Natural killer cell (primary cell): ENCODE data around the gene ZNF536. TPM values are rescaled to one million over a fixed set of nuclear protein-coding genes. Genes with fewer than 3 reads are reported as not detected.

Source experiments
- ATAC-seq, 3 donors: fragments of 150-1000 bp in 2 of 3; fragments of 200-7000 bp in 1 of 3; cut with Tn5 transposase; 1 replicate in 1 of 3; 2 replicates in 2 of 3; pipeline ENCODE4 v1.10.0; 2021; ENCODE audit warnings: mild to moderate bottlenecking in 2 of 3, moderate library complexity in 2 of 3
- DNase-seq, 2 donors: peaks; one replicate each; pipeline versions ENCODE4 v3.0.0 to v3.0.0-alpha.2; 2013 to 2021; ENCODE audit warnings: mixed read lengths in 1 of 2
- H3K27ac ChIP-seq: one replicate; pipeline ENCODE4 v1.5.1; 2013; ENCODE audit warnings: mild to moderate bottlenecking, low read length
- H3K27me3 ChIP-seq: one replicate; pipeline ENCODE4 v1.6.1; 2013; ENCODE audit warnings: low read length; ENCODE audit not compliant: control insufficient read depth, insufficient read depth
- H3K36me3 ChIP-seq: one replicate; pipeline ENCODE4 v1.6.1; 2013; ENCODE audit warnings: low read length; ENCODE audit not compliant: control insufficient read depth, insufficient read depth
- H3K4me1 ChIP-seq: one replicate; pipeline ENCODE4 v1.6.1; 2013; ENCODE audit warnings: low read length; ENCODE audit not compliant: control insufficient read depth, insufficient read depth
- H3K4me3 ChIP-seq: one replicate; pipeline ENCODE4 v1.5.1; 2013; ENCODE audit warnings: low read length
- H3K9me3 ChIP-seq: one replicate; pipeline ENCODE4 v1.6.1; 2013; ENCODE audit warnings: low read length; ENCODE audit not compliant: control insufficient read depth, insufficient read depth
- H3K27ac Mint-ChIP-seq, 2 donors: one replicate each; pipeline ENCODE4 v1.8.0; 2022; ENCODE audit warnings: mild to moderate bottlenecking in 2 of 2, mixed read lengths in 2 of 2, moderate library complexity in 1 of 2
- H3K27me3 Mint-ChIP-seq, 2 donors: one replicate each; pipeline ENCODE4 v1.8.0; 2022; ENCODE audit warnings: low read depth in 2 of 2, mixed read lengths in 2 of 2
- H3K36me3 Mint-ChIP-seq: one replicate; pipeline ENCODE4 v1.8.0; 2022; ENCODE audit warnings: mixed read lengths
- H3K4me1 Mint-ChIP-seq, 2 donors: one replicate each; pipeline ENCODE4 v1.8.0; 2022; ENCODE audit warnings: mixed read lengths in 2 of 2
- H3K4me3 Mint-ChIP-seq: one replicate; pipeline ENCODE4 v1.8.0; 2022; ENCODE audit warnings: mild to moderate bottlenecking, moderate library complexity, mixed read lengths
- H3K9me3 Mint-ChIP-seq, 2 donors: one replicate each; pipeline ENCODE4 v1.8.0; 2022; ENCODE audit warnings: mixed read lengths in 2 of 2
- WGBS: methylation state at CpG from one replicate; pipeline ENCODE4 v1.1.7; 2013; ENCODE audit warnings: missing lambda C conversion rate; ENCODE audit not compliant: insufficient coverage; 5-methylcytosine and 5-hydroxymethylcytosine counted together
- intact Hi-C: fragments of 100-400 bp; cut with micrococcal nuclease; formaldehyde crosslinking; loops from one replicate; pipeline ENCODE4 v1.14.2; 2022
- total RNA-seq, 4 donors: library from RNA; stranded (reverse); fragments of 120-200 nt in 1 of 4; gene quantifications; one replicate each; pipeline versions ENCODE4 v1.2.3 to v1.2.4, GENCODE V29; 2013 to 2022
- TF ChIP-seq, protein P1 (sequence below): fragments of 200-600 bp; IDR thresholded peaks from one replicate; pipeline ENCODE4 v1.8.0; 2022; ENCODE audit warnings: antibody characterized with exemption

ZNF536 gene
- total RNA-seq, 3 donors from 2014 or later (not counting 1 experiment from before 2014, with no cell fraction given): not detected

DNA sequence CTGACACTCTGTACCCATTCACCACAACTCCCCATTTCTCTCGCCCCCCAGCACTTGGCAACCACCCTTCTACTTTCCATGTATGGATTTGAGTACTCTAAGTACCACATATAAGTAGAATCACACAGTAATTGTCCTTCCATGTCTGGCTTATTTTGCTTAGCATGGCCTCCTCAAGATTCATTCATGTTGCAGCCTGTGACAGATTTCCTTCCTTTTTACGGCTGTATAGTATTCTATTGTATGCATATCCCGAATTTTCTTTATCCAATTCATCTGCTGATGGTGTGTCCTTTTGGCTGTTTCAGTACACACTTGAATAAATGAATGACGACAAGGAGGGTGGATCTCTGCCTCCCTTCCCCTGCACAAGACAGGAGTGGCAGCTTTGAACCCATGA lies 95.1 kb downstream of the ZNF536 start:
- Histone ChIP-seq H3K36me3 (no peaks in the 10 kb centered on the region), H3K9me3 (no peaks in the 10 kb centered on the region), H3K27me3 (no peaks in the 10 kb centered on the region), H3K4me3 (no peak overlapping the region), H3K4me1 (no peaks in the 10 kb centered on the region), H3K27ac (no peak overlapping the region)
- no peak overlapping the region for H3K27ac Mint-ChIP-seq
- H3K4me3 Mint-ChIP-seq: no peak overlapping the region
- DNase-seq (no peak), ATAC-seq (no peak)
- intact Hi-C loops: no loop called here
- no peaks in the 10 kb centered on the region for H3K36me3 Mint-ChIP-seq
- H3K4me1 Mint-ChIP-seq: no peaks in the 10 kb centered on the region
- no peaks in the 10 kb centered on the region for H3K9me3 Mint-ChIP-seq
- TF ChIP-seq, protein P1, sequence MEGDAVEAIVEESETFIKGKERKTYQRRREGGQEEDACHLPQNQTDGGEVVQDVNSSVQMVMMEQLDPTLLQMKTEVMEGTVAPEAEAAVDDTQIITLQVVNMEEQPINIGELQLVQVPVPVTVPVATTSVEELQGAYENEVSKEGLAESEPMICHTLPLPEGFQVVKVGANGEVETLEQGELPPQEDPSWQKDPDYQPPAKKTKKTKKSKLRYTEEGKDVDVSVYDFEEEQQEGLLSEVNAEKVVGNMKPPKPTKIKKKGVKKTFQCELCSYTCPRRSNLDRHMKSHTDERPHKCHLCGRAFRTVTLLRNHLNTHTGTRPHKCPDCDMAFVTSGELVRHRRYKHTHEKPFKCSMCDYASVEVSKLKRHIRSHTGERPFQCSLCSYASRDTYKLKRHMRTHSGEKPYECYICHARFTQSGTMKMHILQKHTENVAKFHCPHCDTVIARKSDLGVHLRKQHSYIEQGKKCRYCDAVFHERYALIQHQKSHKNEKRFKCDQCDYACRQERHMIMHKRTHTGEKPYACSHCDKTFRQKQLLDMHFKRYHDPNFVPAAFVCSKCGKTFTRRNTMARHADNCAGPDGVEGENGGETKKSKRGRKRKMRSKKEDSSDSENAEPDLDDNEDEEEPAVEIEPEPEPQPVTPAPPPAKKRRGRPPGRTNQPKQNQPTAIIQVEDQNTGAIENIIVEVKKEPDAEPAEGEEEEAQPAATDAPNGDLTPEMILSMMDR: no peak
- 83% methylated on average over 4 of the region's 4 CpGs for WGBS
- no peaks in the 10 kb centered on the region for H3K27me3 Mint-ChIP-seq

DNA sequence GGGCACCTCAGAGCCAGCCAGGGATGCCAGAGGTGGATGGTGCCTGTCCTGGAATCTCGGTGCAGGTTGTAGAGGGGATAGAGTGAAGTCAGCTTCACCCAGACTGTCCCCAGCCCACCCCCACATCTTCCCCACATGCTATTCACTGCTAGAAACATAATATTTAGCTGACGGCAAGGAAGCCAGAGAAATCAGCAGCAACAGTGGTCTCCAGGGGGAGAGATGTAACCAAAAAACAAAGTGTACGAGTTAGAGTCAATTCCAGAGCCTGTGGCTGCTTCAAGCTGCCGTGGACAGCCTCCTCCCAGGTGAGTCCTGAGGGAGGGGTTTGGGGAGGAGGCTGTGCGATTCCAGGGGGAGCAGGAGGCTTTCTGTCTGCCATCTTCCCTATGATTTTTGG lies 97.6 kb downstream of the ZNF536 start:
- intact Hi-C loops: no loop called here
- no peaks in the 10 kb centered on the region for H3K36me3 Mint-ChIP-seq

DNA sequence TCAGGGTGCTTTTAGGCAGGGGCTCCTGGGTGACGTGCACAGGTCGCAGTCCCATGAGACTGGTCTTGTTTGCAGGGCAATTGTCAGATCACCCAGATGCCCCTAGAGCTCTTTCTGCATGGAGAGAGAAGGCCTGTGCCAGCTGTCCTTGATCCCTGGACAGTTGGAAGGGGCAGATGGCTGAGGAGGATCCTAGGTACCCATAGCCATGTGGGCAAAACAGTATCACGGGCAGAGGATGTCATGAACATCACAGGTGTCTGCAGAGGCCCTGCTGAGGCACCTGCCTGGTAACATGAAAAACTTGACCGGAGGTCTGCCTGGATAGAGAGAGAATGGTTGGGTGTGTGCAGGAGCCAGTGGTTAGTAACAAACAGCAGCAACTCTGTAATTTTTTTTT lies 99.3 kb downstream of the ZNF536 start:
- no peaks in the 10 kb centered on the region for H3K36me3 Mint-ChIP-seq
- no peak for ATAC-seq
- H3K27ac Mint-ChIP-seq: no peak overlapping the region
- no peak overlapping the region for H3K4me3 ChIP-seq
- H3K9me3 Mint-ChIP-seq: no peaks in the 10 kb centered on the region
- no peak for DNase-seq
- H3K27ac ChIP-seq: no peak overlapping the region
- TF ChIP-seq, protein P1: no peak
- H3K27me3 Mint-ChIP-seq: peaks cover 0 to 3% of the 10 kb centered on the region in 2 donors
- no peaks in the 10 kb centered on the region for H3K4me1 Mint-ChIP-seq
- 91% methylated on average over 4 of the region's 4 CpGs for WGBS
- H3K36me3 ChIP-seq: no peaks in the 10 kb centered on the region
- no peaks in the 10 kb centered on the region for H3K9me3 ChIP-seq
- intact Hi-C loops: no loop called here
- no peaks in the 10 kb centered on the region for H3K4me1 ChIP-seq
- no peaks in the 10 kb centered on the region for H3K27me3 ChIP-seq
- H3K4me3 Mint-ChIP-seq: no peak overlapping the region

More for the DNA sequence above, 97.6 kb downstream of the ZNF536 start:
- no peaks in the 10 kb centered on the region for H3K4me1 Mint-ChIP-seq
- ATAC-seq (no peak), DNase-seq (no peak)
- H3K9me3 Mint-ChIP-seq: no peaks in the 10 kb centered on the region
- 68% methylated on average over 4 of the region's 5 CpGs for WGBS
- Histone ChIP-seq H3K9me3 (no peaks in the 10 kb centered on the region), H3K4me1 (no peaks in the 10 kb centered on the region), H3K4me3 (no peak overlapping the region), H3K27ac (no peak overlapping the region), H3K36me3 (no peaks in the 10 kb centered on the region), H3K27me3 (no peaks in the 10 kb centered on the region)
- H3K27ac Mint-ChIP-seq: no peak overlapping the region
- H3K4me3 Mint-ChIP-seq: no peak overlapping the region
- H3K27me3 Mint-ChIP-seq: no peaks in the 10 kb centered on the region
- TF ChIP-seq, protein P1: no peak

DNA sequence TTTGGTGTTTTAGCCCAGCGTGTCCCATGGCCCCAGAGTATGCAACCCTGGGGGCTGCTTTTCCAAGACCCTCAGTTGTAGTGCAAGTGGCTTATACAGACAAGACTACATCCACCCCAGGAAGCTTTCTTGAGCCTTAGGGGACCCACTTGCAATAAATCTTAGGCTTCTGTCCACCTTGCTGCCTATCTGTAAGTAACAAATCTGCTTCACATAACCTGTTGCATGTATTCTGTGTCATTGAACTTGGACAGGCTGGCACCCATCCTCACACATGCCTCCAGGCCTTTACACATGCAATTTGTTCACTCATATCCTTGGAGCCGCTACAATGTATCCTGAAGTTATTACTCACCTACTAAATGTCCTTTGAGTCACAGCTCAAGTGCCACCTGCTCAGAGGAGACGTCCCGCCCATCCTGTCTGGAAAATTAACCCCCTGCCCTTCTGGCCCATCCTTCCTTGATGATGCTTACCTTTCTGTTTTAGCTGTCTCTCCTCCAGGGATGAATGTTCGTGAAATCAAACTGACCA lies 101.2 kb downstream of the ZNF536 start:
- DNase-seq: no peak
- Histone ChIP-seq H3K9me3 (no peaks in the 10 kb centered on the region), H3K36me3 (no peaks in the 10 kb centered on the region), H3K27ac (no peak overlapping the region), H3K4me3 (no peak overlapping the region), H3K27me3 (no peaks in the 10 kb centered on the region), H3K4me1 (no peaks in the 10 kb centered on the region)
- H3K4me1 Mint-ChIP-seq: no peaks in the 10 kb centered on the region
- ATAC-seq: no peak
- peaks cover 1 to 3% of the 10 kb centered on the region in 2 donors for H3K27me3 Mint-ChIP-seq
- WGBS: 89% methylated on average over 5 of the region's 5 CpGs
- intact Hi-C loops: no loop called here
- no peaks in the 10 kb centered on the region for H3K36me3 Mint-ChIP-seq
- no peak overlapping the region for H3K27ac Mint-ChIP-seq
- TF ChIP-seq, protein P1: no peak
- no peaks in the 10 kb centered on the region for H3K9me3 Mint-ChIP-seq
- H3K4me3 Mint-ChIP-seq: no peak overlapping the region
